GM12865 (cell line): ENCODE measurements around the gene ORAI3.
A peak's percentile ranks its signal among the peaks of the same experiment; 100 is the strongest.

Experiments used
- DNase-seq: peaks from one replicate; pipeline ENCODE4 v3.0.0; 2010; ENCODE audit warnings: low read depth
- H3K4me3 ChIP-seq: 2 replicates; pipeline ENCODE4 v1.5.1; 2011; ENCODE audit warnings: mild to moderate bottlenecking, low read depth, low read length, control low read depth
- CTCF ChIP-seq: IDR thresholded peaks from 2 replicates; pipeline ENCODE4 v1.5.1; 2011; ENCODE audit warnings: low read length, control low read depth, low read depth, inconsistent platforms; ENCODE audit not compliant: insufficient read depth; ENCODE audit errors: missing control alignments

The ORAI3 gene

GRCh38 chr16:30948667-30949649 is at the start of gene ORAI3:
ORAI3 (plus strand) TSS chr16:30949068; CDS start chr16:30949290, 222 bp downstream.
- H3K4me3 ChIP-seq = peak within 1 kb of the TSS; percentile 71
- peak; percentile 84 for DNase-seq

GRCh38 chr16:30899794-30900193 is 49.1 kb upstream of the ORAI3 start:
- no peak overlapping the region for H3K4me3 ChIP-seq
- TF ChIP-seq CTCF = no peak
- no peak for DNase-seq

More at GRCh38 chr16:30948667-30949649, at the start of gene ORAI3:
- no peak for TF ChIP-seq CTCF

GRCh38 chr16:30900588-30900987 is 48.3 kb upstream of the ORAI3 start:
- no peak for DNase-seq
- TF ChIP-seq CTCF = no peak
- H3K4me3 ChIP-seq = no peak overlapping the region

GRCh38 chr16:30901201-30902028 is 47.5 kb upstream of the ORAI3 start:
- TF ChIP-seq CTCF = no peak
- peak overlapping the region; percentile 55 for H3K4me3 ChIP-seq
- no peak for DNase-seq

- TF ChIP-seq CTCF = peak; percentile 55
- DNase-seq = peak; percentile 58
- H3K4me3 ChIP-seq = peak overlapping the region; percentile 55
Measured at GRCh38 chr16:30902029-30902972, 46.6 kb upstream of the ORAI3 start.

- no peak for DNase-seq
- H3K4me3 ChIP-seq = no peak overlapping the region
- no peak for TF ChIP-seq CTCF
Measured at GRCh38 chr16:30903002-30903401, 45.9 kb upstream of the ORAI3 start.
